Erythroblast (primary cell): ENCODE measurements around the gene BASP1.

ENCODE experiments used
- GATA1 ChIP-seq: IDR thresholded peaks from 2 replicates; pipeline ENCODE4 v1.6.1; 2011; ENCODE audit warnings: low read depth, mild to moderate bottlenecking, control low read depth, low read length, moderate library complexity
- POLR2A ChIP-seq: IDR thresholded peaks from 2 replicates; pipeline ENCODE4 v1.6.1; 2011; ENCODE audit warnings: mild to moderate bottlenecking, low read length

- TF ChIP-seq POLR2A, result no peak
- TF ChIP-seq GATA1, result no peak
Measured at GRCh38 chr5:17172791-17173190, 44.6 kb upstream of the BASP1 start.
